Measurements from ENCODE around the gene EDNRB. TPM values are rescaled to one million over a fixed set of nuclear protein-coding genes. Genes with fewer than 3 reads are reported as not detected.
"Not testable (repeated sequence)": the region's sequence is repeated elsewhere in the genome, so short reads cannot be mapped to it uniquely, and the experiment has no call there.

EDNRB gene
- not detected for total RNA-seq

- Mint-ChIP-seq H3K27me3 (ENCODE audit: low read depth) (peaks cover 18% of the 10 kb centered on the region), H3K27ac (no peak within 1 kb of the TSS), H3K4me3 (peak within 1 kb of the TSS; percentile 45), H3K4me1 (ENCODE audit: low read depth) (no peaks in the 10 kb centered on the region), H3K9me3 (no peaks in the 10 kb centered on the region), H3K36me3 (ENCODE audit: low read depth) (no peaks in the 10 kb centered on the region)
- CTCF ChIA-PET = no interaction called here
- DNase-seq = peak; percentile 7
- intact Hi-C loops (cut with micrococcal nuclease) = no loop called here
Measured at GRCh38 chr13:77918391-77919245, at the start of gene EDNRB. EDNRB (minus strand) TSS chr13:77918831; CDS start chr13:77918573, 258 bp downstream.

- intact Hi-C loops (cut with micrococcal nuclease) = no loop called here
- H3K4me1 Mint-ChIP-seq (ENCODE audit: low read depth) = no peaks in the 10 kb centered on the region
- no peak overlapping the region for H3K4me3 Mint-ChIP-seq
- H3K27me3 Mint-ChIP-seq (ENCODE audit: low read depth) = no peaks in the 10 kb centered on the region
- peaks cover 2% of the 10 kb centered on the region for H3K9me3 Mint-ChIP-seq
- no peak overlapping the region for H3K27ac Mint-ChIP-seq
- no peaks in the 10 kb centered on the region for H3K36me3 Mint-ChIP-seq (ENCODE audit: low read depth)
- DNase-seq = no peak
- CTCF ChIA-PET = no interaction called here
Measured at GRCh38 chr13:77966671-77967070, 48.0 kb upstream of the EDNRB start.

- Mint-ChIP-seq H3K9me3 (no peaks in the 10 kb centered on the region), H3K27me3 (ENCODE audit: low read depth) (peaks cover 5% of the 10 kb centered on the region), H3K36me3 (ENCODE audit: low read depth) (no peaks in the 10 kb centered on the region), H3K4me1 (ENCODE audit: low read depth) (no peaks in the 10 kb centered on the region), H3K4me3 (no peak overlapping the region), H3K27ac (no peak overlapping the region)
- intact Hi-C loops (cut with micrococcal nuclease) = no loop called here
- DNase-seq = no peak
- CTCF ChIA-PET = no interaction called here
Measured at GRCh38 chr13:77952737-77953136, 34.1 kb upstream of the EDNRB start.

GRCh38 chr13:77952276-77952675, 33.6 kb upstream of the EDNRB start:
- Mint-ChIP-seq H3K27me3 (ENCODE audit: low read depth) (peaks cover 5% of the 10 kb centered on the region), H3K36me3 (ENCODE audit: low read depth) (no peaks in the 10 kb centered on the region), H3K4me3 (no peak overlapping the region), H3K9me3 (no peaks in the 10 kb centered on the region), H3K27ac (no peak overlapping the region), H3K4me1 (ENCODE audit: low read depth) (no peaks in the 10 kb centered on the region)
- no peak for DNase-seq
- intact Hi-C loops (cut with micrococcal nuclease) = no loop called here
- CTCF ChIA-PET = no interaction called here

GRCh38 chr13:77946522-77946921, 27.9 kb upstream of the EDNRB start:
- no peak overlapping the region for H3K27ac Mint-ChIP-seq
- H3K27me3 Mint-ChIP-seq (ENCODE audit: low read depth) = peaks cover 5% of the 10 kb centered on the region
- H3K36me3 Mint-ChIP-seq (ENCODE audit: low read depth) = no peaks in the 10 kb centered on the region
- CTCF ChIA-PET = no interaction called here
- intact Hi-C loops (cut with micrococcal nuclease) = no loop called here
- no peak overlapping the region for H3K4me3 Mint-ChIP-seq
- H3K9me3 Mint-ChIP-seq = no peaks in the 10 kb centered on the region
- no peaks in the 10 kb centered on the region for H3K4me1 Mint-ChIP-seq (ENCODE audit: low read depth)
- no peak for DNase-seq

GRCh38 chr13:77935063-77935462, 16.4 kb upstream of the EDNRB start:
- CTCF ChIA-PET; H3K4me1 Mint-ChIP-seq (ENCODE audit: low read depth); H3K36me3 Mint-ChIP-seq (ENCODE audit: low read depth): not testable (repeated sequence)

GRCh38 chr13:77930430-77930829, 11.8 kb upstream of the EDNRB start:
- Mint-ChIP-seq H3K36me3 (ENCODE audit: low read depth) (no peaks in the 10 kb centered on the region), H3K27ac (no peak overlapping the region), H3K9me3 (no peaks in the 10 kb centered on the region), H3K27me3 (ENCODE audit: low read depth) (peaks cover 13% of the 10 kb centered on the region), H3K4me1 (ENCODE audit: low read depth) (peaks cover 2% of the 10 kb centered on the region), H3K4me3 (no peak overlapping the region)
- CTCF ChIA-PET = no interaction called here
- intact Hi-C loops (cut with micrococcal nuclease) = no loop called here
- DNase-seq = no peak

More at GRCh38 chr13:77935063-77935462, 16.4 kb upstream of the EDNRB start:
- H3K4me3 Mint-ChIP-seq; H3K27me3 Mint-ChIP-seq (ENCODE audit: low read depth); H3K27ac Mint-ChIP-seq; H3K9me3 Mint-ChIP-seq; DNase-seq; intact Hi-C loops (cut with micrococcal nuclease): not testable (repeated sequence)

GRCh38 chr13:77928909-77929308, 10.3 kb upstream of the EDNRB start:
- H3K36me3 Mint-ChIP-seq (ENCODE audit: low read depth) = no peaks in the 10 kb centered on the region
- H3K27me3 Mint-ChIP-seq (ENCODE audit: low read depth) = peaks cover 20% of the 10 kb centered on the region
- no peak overlapping the region for H3K4me3 Mint-ChIP-seq
- peaks cover 2% of the 10 kb centered on the region for H3K4me1 Mint-ChIP-seq (ENCODE audit: low read depth)
- no peaks in the 10 kb centered on the region for H3K9me3 Mint-ChIP-seq
- CTCF ChIA-PET = interaction anchor here (1.0 to 1.2 kb wide), 2 partner anchors 11 to 192 kb away, joined by 3 read pairs; no protein-coding TSS in a partner anchor
- H3K27ac Mint-ChIP-seq = no peak overlapping the region
- no peak for DNase-seq
- intact Hi-C loops (cut with micrococcal nuclease) = loop anchor here (1.0 kb wide), 1 partner anchor 93 kb away; no protein-coding TSS in a partner anchor

- no peak for DNase-seq
- intact Hi-C loops (cut with micrococcal nuclease) = no loop called here
- Mint-ChIP-seq H3K4me1 (ENCODE audit: low read depth) (peaks cover 2% of the 10 kb centered on the region), H3K27ac (no peak overlapping the region), H3K9me3 (no peaks in the 10 kb centered on the region), H3K27me3 (ENCODE audit: low read depth) (peaks cover 25% of the 10 kb centered on the region), H3K4me3 (no peak overlapping the region), H3K36me3 (ENCODE audit: low read depth) (no peaks in the 10 kb centered on the region)
- CTCF ChIA-PET = no interaction called here
Measured at GRCh38 chr13:77925616-77926015, 7.0 kb upstream of the EDNRB start.

GRCh38 chr13:77919921-77920294, 1.3 kb upstream of the EDNRB start:
- Mint-ChIP-seq H3K27me3 (ENCODE audit: low read depth) (peaks cover 23% of the 10 kb centered on the region), H3K27ac (no peak overlapping the region), H3K36me3 (ENCODE audit: low read depth) (no peaks in the 10 kb centered on the region), H3K4me3 (no peak overlapping the region), H3K9me3 (no peaks in the 10 kb centered on the region), H3K4me1 (ENCODE audit: low read depth) (no peaks in the 10 kb centered on the region)
- intact Hi-C loops (cut with micrococcal nuclease) = no loop called here
- CTCF ChIA-PET = interaction anchor here (0.7 to 1.1 kb wide), 2 partner anchors 12 to 192 kb away, joined by 4 to 5 read pairs; no protein-coding TSS in a partner anchor
- no peak for DNase-seq

GRCh38 chr13:77919246-77919920, 752 bp upstream of the EDNRB start:
- Mint-ChIP-seq H3K27me3 (ENCODE audit: low read depth) (peaks cover 20% of the 10 kb centered on the region), H3K4me1 (ENCODE audit: low read depth) (no peaks in the 10 kb centered on the region), H3K9me3 (no peaks in the 10 kb centered on the region), H3K4me3 (no peak overlapping the region), H3K27ac (no peak overlapping the region), H3K36me3 (ENCODE audit: low read depth) (no peaks in the 10 kb centered on the region)
- CTCF ChIA-PET = interaction anchor here (0.5 to 1.1 kb wide), 2 partner anchors 193 to 233 kb away, joined by 3 to 5 read pairs; no protein-coding TSS in a partner anchor
- intact Hi-C loops (cut with micrococcal nuclease) = no loop called here
- DNase-seq = no peak

- Mint-ChIP-seq H3K4me3 (no peak overlapping the region), H3K27ac (no peak overlapping the region), H3K27me3 (ENCODE audit: low read depth) (peaks cover 13% of the 10 kb centered on the region), H3K9me3 (no peaks in the 10 kb centered on the region), H3K4me1 (ENCODE audit: low read depth) (no peaks in the 10 kb centered on the region), H3K36me3 (ENCODE audit: low read depth) (no peaks in the 10 kb centered on the region)
- CTCF ChIA-PET = no interaction called here
- intact Hi-C loops (cut with micrococcal nuclease) = no loop called here
- no peak for DNase-seq
Measured at GRCh38 chr13:77916488-77916887, 2.1 kb downstream of the EDNRB start.

- DNase-seq = no peak
- Mint-ChIP-seq H3K4me1 (ENCODE audit: low read depth) (no peaks in the 10 kb centered on the region), H3K9me3 (no peaks in the 10 kb centered on the region), H3K36me3 (ENCODE audit: low read depth) (no peaks in the 10 kb centered on the region), H3K27me3 (ENCODE audit: low read depth) (peaks cover 13% of the 10 kb centered on the region), H3K4me3 (no peak overlapping the region), H3K27ac (no peak overlapping the region)
- CTCF ChIA-PET = no interaction called here
- intact Hi-C loops (cut with micrococcal nuclease) = no loop called here
Measured at GRCh38 chr13:77915686-77916085, 2.9 kb downstream of the EDNRB start.
